K562 (cell line): ENCODE data around the gene STIM1. TPM values are rescaled to one million over a fixed set of nuclear protein-coding genes. Genes with fewer than 3 reads are reported as not detected.

ENCODE experiments used
- ATAC-seq: fragments of 200-7000 bp; cut with Tn5 transposase; 3 replicates; pipeline ENCODE4 v1.9.1; 2020; ENCODE audit warnings: moderate library complexity
- BruUV-seq: library from RNA; stranded (reverse); fragments of 400-500 nt; replicated peaks from 2 replicates; lab custom pipeline; 2021; lab: Mats Ljungman, UMichigan
- CTCF ChIA-PET: fragments of 300-600 bp; formaldehyde crosslinking; extraction: SDS; loops from one replicate; lab custom pipeline; 2021; ENCODE audit warnings: low intra/inter-chr PET ratio; lab: Yijun Ruan, JAX
- POLR2A ChIA-PET: fragments of 300-600, 350-650 bp; sonication (Branson Sonifier 250); formaldehyde crosslinking; extraction: SDS; loops from one replicate; lab custom pipeline; 2021; ENCODE audit warnings: antibody characterized with exemption, inconsistent platforms; lab: Yijun Ruan, JAX
- DNase-seq, 4 experiments: peaks; one replicate each; pipeline versions ENCODE4 v3.0.0 to v3.0.0-alpha.2; 2011 to 2018; ENCODE audit warnings: low spot score in 3 of 4, mixed read lengths in 3 of 4; ENCODE audit errors: extremely low read depth in 1 of 4
- FAIRE-seq: peaks from 2 replicates; lab custom pipeline; 2011; peaks lifted over from hg19 to GRCh38; lab: Jason Lieb, UNC
- H2AFZ ChIP-seq: 2 replicates; pipeline ENCODE4 v1.6.0; 2011; ENCODE audit warnings: low read depth, low read length, control low read depth, inconsistent platforms
- H3K27ac ChIP-seq: fragments of 200-600 bp; 3 replicates; pipeline ENCODE4 v1.8.0; 2011; ENCODE audit warnings: low read depth, mild to moderate bottlenecking, control low read depth, inconsistent platforms, low read length, moderate library complexity, mixed read lengths; ENCODE audit errors: extremely low read depth
- H3K27me3 ChIP-seq, 2 experiments: fragments of 300-600 bp in 1 of 2; 2 replicates in 1 of 2; 3 replicates in 1 of 2; pipeline versions ENCODE4 v1.6.0 to v1.8.0; 2011; ENCODE audit warnings: inconsistent platforms in 2 of 2, low read length in 2 of 2, mild to moderate bottlenecking in 1 of 2, mixed read lengths in 1 of 2, moderate library complexity in 1 of 2; ENCODE audit not compliant: control insufficient read depth in 2 of 2, insufficient read depth in 2 of 2
- H3K36me3 ChIP-seq: fragments of 300-600 bp; 3 replicates; pipeline ENCODE4 v1.8.0; 2011; ENCODE audit warnings: mild to moderate bottlenecking, low read length, inconsistent platforms; ENCODE audit not compliant: control insufficient read depth, insufficient read depth
- H3K4me1 ChIP-seq, 2 experiments: fragments of 200-600 bp in 1 of 2; replicated peaks in 1 of 2; 2 replicates in 1 of 2; 3 replicates in 1 of 2; pipeline versions ENCODE4 v1.5.1 to v1.8.0; 2011; ENCODE audit warnings: inconsistent platforms in 2 of 2, low read length in 2 of 2, mild to moderate bottlenecking in 1 of 2, mixed read lengths in 1 of 2, moderate library complexity in 1 of 2; ENCODE audit not compliant: control insufficient read depth in 2 of 2, insufficient read depth in 2 of 2
- H3K4me2 ChIP-seq: 2 replicates; pipeline ENCODE4 v1.6.1; 2011; ENCODE audit warnings: low read length, control low read depth, inconsistent platforms, mixed read lengths; ENCODE audit not compliant: insufficient read depth
- H3K4me3 ChIP-seq: fragments of 200-600 bp; sonication (generic), shearing (Covaris generic); 2 replicates; pipeline ENCODE4 v1.5.1; 2016; ENCODE audit warnings: control low read depth, inconsistent platforms
- H3K79me2 ChIP-seq: fragments of 200-600 bp; 3 replicates; pipeline ENCODE4 v1.8.0; 2011; ENCODE audit warnings: low read length, inconsistent platforms; ENCODE audit not compliant: control insufficient read depth, insufficient read depth
- H3K9ac ChIP-seq, 2 experiments: 2 replicates each; pipeline versions ENCODE4 v1.6.0 to v1.6.1; 2011; ENCODE audit warnings: low read depth in 2 of 2, low read length in 2 of 2, control low read depth in 1 of 2, inconsistent platforms in 1 of 2, mild to moderate bottlenecking in 1 of 2, mixed read lengths in 1 of 2; ENCODE audit not compliant: insufficient read depth in 1 of 2
- H3K9me1 ChIP-seq: one replicate; pipeline ENCODE4 v1.6.0; 2011; ENCODE audit warnings: inconsistent platforms, mild to moderate bottlenecking, low read length, moderate library complexity; ENCODE audit not compliant: control insufficient read depth, insufficient read depth
- H3K9me3 ChIP-seq: replicated peaks from 2 replicates; pipeline ENCODE4 v1.5.1; 2011; ENCODE audit warnings: low read depth, low read length, inconsistent platforms; ENCODE audit not compliant: control insufficient read depth, insufficient read depth
- H4K20me1 ChIP-seq: replicated peaks from 2 replicates; pipeline ENCODE4 v1.6.1; 2011; ENCODE audit warnings: low read length, inconsistent platforms, mixed read lengths; ENCODE audit not compliant: control insufficient read depth, insufficient read depth
- ATF1 ChIP-seq, 2 experiments: fragments of 450-650 bp in 1 of 2; IDR thresholded peaks; 2 replicates each; pipeline ENCODE4 v1.6.1; 2016; ENCODE audit warnings: missing compliant biosample characterization in 1 of 2, missing genetic modification characterization in 1 of 2
- CBX8 ChIP-seq: fragments of 200-600 bp; sonication (generic); IDR thresholded peaks from 2 replicates; pipeline ENCODE4 v1.6.1; 2012; ENCODE audit warnings: borderline replicate concordance, mixed run types, low read depth, mild to moderate bottlenecking, moderate library complexity, mixed read lengths, low read length, control low read depth, inconsistent platforms; ENCODE audit not compliant: poor library complexity, severe bottlenecking; ENCODE audit errors: extremely low read depth
- FOXP1 ChIP-seq: sonication (generic); formaldehyde crosslinking; IDR thresholded peaks from 2 replicates; pipeline ENCODE4 v1.8.0; 2022; ENCODE audit warnings: mild to moderate bottlenecking, missing genetic modification reagents
- HDAC2 ChIP-seq: fragments of 450-650 bp; IDR thresholded peaks from 2 replicates; pipeline ENCODE4 v1.6.1; 2016; ENCODE audit warnings: mild to moderate bottlenecking
- HMGN3 ChIP-seq: IDR thresholded peaks from 2 replicates; pipeline ENCODE4 v1.6.1; 2011; ENCODE audit warnings: borderline replicate concordance, low read depth, mild to moderate bottlenecking, mixed read lengths, low read length; ENCODE audit not compliant: insufficient read length; ENCODE audit errors: extremely low read depth
- LARP7 ChIP-seq: fragments of 450-650 bp; IDR thresholded peaks from 2 replicates; pipeline ENCODE4 v1.6.1; 2016
- MTA2 ChIP-seq: fragments of 450-650 bp; IDR thresholded peaks from 2 replicates; pipeline ENCODE4 v1.6.1; 2016; ENCODE audit warnings: low read depth
- NUFIP1 ChIP-seq: fragments of 450-650 bp; IDR thresholded peaks from 2 replicates; pipeline ENCODE4 v1.6.1; 2018; ENCODE audit not compliant: partially characterized antibody
- TARDBP ChIP-seq: fragments of 450-650 bp; IDR thresholded peaks from 2 replicates; pipeline ENCODE4 v1.6.1; 2016
- ZBTB26 ChIP-seq: fragments of 450-650 bp; formaldehyde crosslinking; IDR thresholded peaks from 2 replicates; pipeline ENCODE4 v1.4.0; 2022; ENCODE audit warnings: missing genetic modification characterization
- ZNF133 ChIP-seq: fragments of 250-450 bp; sonication (Bioruptor Pico); IDR thresholded peaks from 2 replicates; pipeline ENCODE4 v1.4.0; 2020; ENCODE audit warnings: mild to moderate bottlenecking
- ZNF707 ChIP-seq: fragments of 250-450 bp; sonication (Bioruptor Pico); conservative IDR thresholded peaks from 2 replicates; pipeline ENCODE4 v1.8.0; 2022; ENCODE audit warnings: inconsistent platforms, mild to moderate bottlenecking, moderate library complexity
- WGBS: fragments of 100-300 bp; shearing (Covaris generic); methylation state at CpG from one replicate; pipeline ENCODE4 v1.1.6; 2016; ENCODE audit warnings: low coverage, mixed read lengths; ENCODE audit not compliant: insufficient coverage; ENCODE audit errors: missing lambda C conversion rate; 5-methylcytosine and 5-hydroxymethylcytosine counted together
- in situ Hi-C: fragments of 300-500 bp; cut with MboI; formaldehyde crosslinking; loops from 4 replicates; pipeline ENCODE4 v1.15.0; 2018; ENCODE audit warnings: inconsistent platforms, mixed read lengths
- intact Hi-C: fragments of 100-400 bp; cut with micrococcal nuclease; formaldehyde crosslinking; loops from 2 replicates; pipeline ENCODE4 v1.14.2; 2022
- polyA plus RNA-seq, 8 experiments: library from polyadenylated mRNA; depleted of rRNA in 4 of 8; stranded (reverse) in 5 of 8; unstranded in 3 of 8; fragments of >200 nt; fragmentation: Nextera tagmentation in 2 of 8; fragmentation: Illumina TruSeq in 1 of 8; extraction: Ambion mirVana in 2 of 8; extraction: Trizol in 1 of 8; gene quantifications; 2 replicates each; pipeline versions ENCODE4 v1.2.1 to v1.2.3, GENCODE V29; 2011 to 2014; ENCODE audit warnings: inconsistent platforms in 1 of 8, missing spikeins in 1 of 8
- total RNA-seq, 7 experiments: library from RNA; depleted of rRNA in 6 of 7; stranded (reverse); fragments of >200 nt in 6 of 7; fragmentation: Illumina TruSeq in 2 of 7; extraction: Trizol in 2 of 7; gene quantifications; 2 replicates each; pipeline versions ENCODE4 v1.2.1 to v1.2.3, GENCODE V29; 2011 to 2021; ENCODE audit warnings: low replicate concordance in 1 of 7
- TF ChIP-seq, protein P1 (sequence below): sonication (generic); formaldehyde crosslinking; IDR thresholded peaks from 2 replicates; pipeline ENCODE4 v1.8.0; 2022; ENCODE audit warnings: mild to moderate bottlenecking, missing genetic modification reagents

STIM1 gene
- total and polyA plus RNA-seq, 9 of the 15 experiments (the other 6 are each of a cell fraction or from before 2014, with no cell fraction given) = 7.7 to 50.5 (median 22.5) TPM

GRCh38 chr11:3886985-3887384 lies 31.5 kb downstream of the STIM1 start:
- H3K9me1 ChIP-seq = no peaks in the 10 kb centered on the region
- no peak; the same call in 2 of the 3 replicates for ATAC-seq
- H2AFZ ChIP-seq = no peak overlapping the region
- no peak for FAIRE-seq
- H3K9ac ChIP-seq = no peak overlapping the region
- DNase-seq = no peak
- H4K20me1 ChIP-seq = peaks cover 6% of the 10 kb centered on the region; the same call in 1 of the 2 replicates
- ChIA-PET POLR2A (no interaction called here), CTCF (no interaction called here)
- H3K27ac ChIP-seq = no peak overlapping the region
- no peak overlapping the region for H3K4me2 ChIP-seq
- no peaks in the 10 kb centered on the region for H3K27me3 ChIP-seq
- H3K36me3 ChIP-seq = no peaks in the 10 kb centered on the region
- peaks cover 73% of the 10 kb centered on the region for H3K79me2 ChIP-seq
- H3K4me1 ChIP-seq = peaks cover 6 to 17% of the 10 kb centered on the region in 2 experiments
- BruUV-seq = no TSS peak
- no peak overlapping the region for H3K4me3 ChIP-seq
- intact Hi-C loops (no loop called here), in situ Hi-C loops (no loop called here)
- H3K9me3 ChIP-seq = no peaks in the 10 kb centered on the region
- no CpG with 5 or more reads among the region's 1 CpG for WGBS
- TF ChIP-seq ZBTB26 (CRISPR knock-in tag) = no peak
- no peak for TF ChIP-seq FOXP1 (CRISPR knock-in tag)
- TF ChIP-seq, protein P1, sequence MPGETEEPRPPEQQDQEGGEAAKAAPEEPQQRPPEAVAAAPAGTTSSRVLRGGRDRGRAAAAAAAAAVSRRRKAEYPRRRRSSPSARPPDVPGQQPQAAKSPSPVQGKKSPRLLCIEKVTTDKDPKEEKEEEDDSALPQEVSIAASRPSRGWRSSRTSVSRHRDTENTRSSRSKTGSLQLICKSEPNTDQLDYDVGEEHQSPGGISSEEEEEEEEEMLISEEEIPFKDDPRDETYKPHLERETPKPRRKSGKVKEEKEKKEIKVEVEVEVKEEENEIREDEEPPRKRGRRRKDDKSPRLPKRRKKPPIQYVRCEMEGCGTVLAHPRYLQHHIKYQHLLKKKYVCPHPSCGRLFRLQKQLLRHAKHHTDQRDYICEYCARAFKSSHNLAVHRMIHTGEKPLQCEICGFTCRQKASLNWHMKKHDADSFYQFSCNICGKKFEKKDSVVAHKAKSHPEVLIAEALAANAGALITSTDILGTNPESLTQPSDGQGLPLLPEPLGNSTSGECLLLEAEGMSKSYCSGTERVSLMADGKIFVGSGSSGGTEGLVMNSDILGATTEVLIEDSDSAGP (CRISPR knock-in tag) = no peak
- no peak for TF ChIP-seq HMGN3
- TF ChIP-seq NUFIP1 = no peak
- no peak for TF ChIP-seq TARDBP
- TF ChIP-seq ZNF133 (CRISPR knock-in tag) = no peak
- no peak for TF ChIP-seq HDAC2
- no peak for TF ChIP-seq CBX8
- no peak for TF ChIP-seq MTA2
- no peak for TF ChIP-seq LARP7
- TF ChIP-seq ZNF707 = no peak
- no peak for TF ChIP-seq ATF1 (CRISPR knock-in tag; IDR thresholded peaks at IDR 0.05)
- no peak for TF ChIP-seq ATF1 (tag; IDR thresholded peaks at IDR 0.05)
- TF ChIP-seq, all 486 proteins: peak for 0
